SU-DHL-6 (cell line): Measurements from ENCODE around the gene USP12.

ENCODE experiments used
- H2AFZ ChIP-seq: fragments of 200-600 bp; sonication (generic); 2 replicates; pipeline ENCODE4 v1.6.1; 2014; ENCODE audit warnings: low read depth, mild to moderate bottlenecking, moderate library complexity, mixed read lengths, antibody characterized with exemption, low read length; ENCODE audit not compliant: severe bottlenecking
- H3F3A ChIP-seq: fragments of 200-600 bp; shearing (Covaris generic); 2 replicates; pipeline ENCODE4 v1.6.0; 2016; ENCODE audit warnings: antibody characterized with exemption, mild to moderate bottlenecking; ENCODE audit not compliant: insufficient read depth
- H3K27ac ChIP-seq: fragments of 200-600 bp; sonication (generic); 2 replicates; pipeline ENCODE4 v1.5.1; 2016; ENCODE audit warnings: low read depth, mild to moderate bottlenecking, low read length, moderate library complexity, mixed read lengths
- H3K27me3 ChIP-seq: fragments of 200-600 bp; sonication (generic), shearing (Covaris generic); 2 replicates; pipeline ENCODE4 v1.6.0; 2014; ENCODE audit warnings: mild to moderate bottlenecking, low read length
- H3K36me3 ChIP-seq: fragments of 200-600 bp; sonication (generic); 2 replicates; pipeline ENCODE4 v1.6.1; 2014; ENCODE audit warnings: mild to moderate bottlenecking, low read length, mixed read lengths
- H3K4me2 ChIP-seq: fragments of 300-600, 200-600 bp; shearing (Covaris generic), sonication (generic); 2 replicates; pipeline ENCODE4 v1.6.0; 2014; ENCODE audit warnings: low read length, low read depth, mild to moderate bottlenecking; ENCODE audit not compliant: poor library complexity, severe bottlenecking
- H3K4me3 ChIP-seq: fragments of 200-600 bp; sonication (generic); 2 replicates; pipeline ENCODE4 v1.5.1; 2014; ENCODE audit warnings: antibody characterized with exemption, low read length, mild to moderate bottlenecking, mixed read lengths; ENCODE audit not compliant: insufficient read depth, poor library complexity, severe bottlenecking
- H3K79me2 ChIP-seq: fragments of 200-600 bp; sonication (generic); 2 replicates; pipeline ENCODE4 v1.6.1; 2014; ENCODE audit warnings: mild to moderate bottlenecking, low read length, moderate library complexity; ENCODE audit not compliant: insufficient read depth
- H3K9ac ChIP-seq: fragments of 200-600 bp; sonication (generic); 2 replicates; pipeline ENCODE4 v1.7.0; 2014; ENCODE audit warnings: mild to moderate bottlenecking, low read length
- H3K9me2 ChIP-seq: fragments of 200-600 bp; sonication (generic); replicated peaks from 2 replicates; pipeline ENCODE4 v1.6.1; 2014; ENCODE audit warnings: low read length; ENCODE audit not compliant: insufficient read depth
- H3K9me3 ChIP-seq: fragments of 200-600 bp; sonication (generic); 2 replicates; pipeline ENCODE4 v1.6.1; 2014; ENCODE audit warnings: low read length, mixed read lengths; ENCODE audit not compliant: insufficient read depth
- H4K20me1 ChIP-seq: fragments of 200-600 bp; sonication (generic); 2 replicates; pipeline ENCODE4 v1.6.1; 2014; ENCODE audit warnings: low read depth, mild to moderate bottlenecking, antibody characterized with exemption, low read length, moderate library complexity, mixed read lengths
- EZH2phosphoT487 ChIP-seq: fragments of 200-600 bp; sonication (generic), shearing (Covaris generic); conservative IDR thresholded peaks from 2 replicates; pipeline ENCODE4 v1.6.1; 2018; ENCODE audit warnings: mild to moderate bottlenecking, antibody characterized with exemption, low read length, moderate library complexity, mixed read lengths
- TF ChIP-seq, protein P1 (sequence below): fragments of 200-600 bp; sonication (generic); IDR thresholded peaks from one replicate; pipeline ENCODE4 v1.5.1; 2017; ENCODE audit warnings: antibody characterized with exemption, mild to moderate bottlenecking, low read length, moderate library complexity; ENCODE audit not compliant: insufficient read depth, poor library complexity, severe bottlenecking

Gene USP12

GRCh38 chr13:27211771-27212364, 40.3 kb upstream of the USP12 start:
- Histone ChIP-seq H3F3A (no peaks in the 10 kb centered on the region), H3K9me3 (no peaks in the 10 kb centered on the region), H3K36me3 (no peaks in the 10 kb centered on the region), H3K4me3 (no peak overlapping the region), H3K79me2 (no peaks in the 10 kb centered on the region), H3K27me3 (no peaks in the 10 kb centered on the region), H3K4me2 (no peak overlapping the region), H2AFZ (no peak overlapping the region), H3K27ac (no peak overlapping the region), H3K9me2 (no peaks in the 10 kb centered on the region), H3K9ac (no peak overlapping the region), H4K20me1 (no peaks in the 10 kb centered on the region)
- TF ChIP-seq, protein P1, sequence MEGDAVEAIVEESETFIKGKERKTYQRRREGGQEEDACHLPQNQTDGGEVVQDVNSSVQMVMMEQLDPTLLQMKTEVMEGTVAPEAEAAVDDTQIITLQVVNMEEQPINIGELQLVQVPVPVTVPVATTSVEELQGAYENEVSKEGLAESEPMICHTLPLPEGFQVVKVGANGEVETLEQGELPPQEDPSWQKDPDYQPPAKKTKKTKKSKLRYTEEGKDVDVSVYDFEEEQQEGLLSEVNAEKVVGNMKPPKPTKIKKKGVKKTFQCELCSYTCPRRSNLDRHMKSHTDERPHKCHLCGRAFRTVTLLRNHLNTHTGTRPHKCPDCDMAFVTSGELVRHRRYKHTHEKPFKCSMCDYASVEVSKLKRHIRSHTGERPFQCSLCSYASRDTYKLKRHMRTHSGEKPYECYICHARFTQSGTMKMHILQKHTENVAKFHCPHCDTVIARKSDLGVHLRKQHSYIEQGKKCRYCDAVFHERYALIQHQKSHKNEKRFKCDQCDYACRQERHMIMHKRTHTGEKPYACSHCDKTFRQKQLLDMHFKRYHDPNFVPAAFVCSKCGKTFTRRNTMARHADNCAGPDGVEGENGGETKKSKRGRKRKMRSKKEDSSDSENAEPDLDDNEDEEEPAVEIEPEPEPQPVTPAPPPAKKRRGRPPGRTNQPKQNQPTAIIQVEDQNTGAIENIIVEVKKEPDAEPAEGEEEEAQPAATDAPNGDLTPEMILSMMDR, result no peak
- TF ChIP-seq EZH2phosphoT487, result no peak

DNA sequence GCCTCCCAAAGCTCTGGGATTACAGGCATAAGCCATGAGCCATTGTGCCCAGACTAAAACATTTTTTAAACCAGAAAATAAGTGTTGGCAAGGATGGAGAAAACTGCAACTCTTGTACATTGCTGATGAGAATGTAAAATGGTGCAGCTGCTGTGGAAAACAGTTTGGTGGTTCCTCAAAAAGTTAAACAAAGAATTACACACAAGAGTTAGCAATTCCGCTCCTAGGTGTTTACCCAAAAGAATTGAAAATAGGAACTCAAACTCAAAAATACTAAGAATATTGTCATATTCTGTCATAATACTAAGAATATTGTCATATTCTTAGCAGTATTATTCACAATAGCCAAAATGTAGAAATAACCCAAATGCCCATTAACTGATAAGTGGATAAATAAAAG, 39.7 kb upstream of the USP12 start:
- no peak overlapping the region for H3K4me3 ChIP-seq

DNA sequence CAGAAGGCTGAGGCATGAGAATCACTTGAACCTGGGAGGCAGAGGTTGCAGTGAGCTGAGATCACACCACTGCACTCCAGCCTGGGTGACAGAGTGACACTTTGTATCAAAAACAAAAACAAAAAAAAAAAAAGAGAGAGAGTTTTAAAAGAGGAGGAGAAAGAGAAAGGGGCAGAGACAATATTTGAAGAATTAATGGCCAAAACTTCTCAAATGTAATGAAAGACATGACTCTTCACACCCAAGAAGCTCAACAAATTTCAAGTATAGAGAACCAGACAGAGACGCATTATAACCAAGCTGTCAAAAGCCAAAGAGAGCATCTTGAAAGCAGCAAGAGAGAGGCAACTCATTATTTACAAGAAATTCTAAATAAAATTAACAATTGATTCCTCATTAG, 36.9 kb upstream of the USP12 start:
- TF ChIP-seq, protein P1, result no peak
- no peak for TF ChIP-seq EZH2phosphoT487
- no peak overlapping the region for H2AFZ ChIP-seq
- no peaks in the 10 kb centered on the region for H3F3A ChIP-seq
- H3K9me3 ChIP-seq, result no peaks in the 10 kb centered on the region
- H3K4me2 ChIP-seq, result no peak overlapping the region
- H3K9ac ChIP-seq, result no peak overlapping the region
- H3K79me2 ChIP-seq, result no peaks in the 10 kb centered on the region
- H3K4me3 ChIP-seq, result no peak overlapping the region
- no peaks in the 10 kb centered on the region for H4K20me1 ChIP-seq
- H3K9me2 ChIP-seq, result no peaks in the 10 kb centered on the region
- no peaks in the 10 kb centered on the region for H3K36me3 ChIP-seq
- no peak overlapping the region for H3K27ac ChIP-seq
- H3K27me3 ChIP-seq, result no peaks in the 10 kb centered on the region

More for the DNA sequence above, 39.7 kb upstream of the USP12 start:
- Histone ChIP-seq H3K36me3 (no peaks in the 10 kb centered on the region), H4K20me1 (no peaks in the 10 kb centered on the region), H3K27ac (no peak overlapping the region), H3K4me2 (no peak overlapping the region), H3K9me2 (no peaks in the 10 kb centered on the region), H2AFZ (no peak overlapping the region), H3F3A (no peaks in the 10 kb centered on the region), H3K79me2 (no peaks in the 10 kb centered on the region), H3K9ac (no peak overlapping the region), H3K27me3 (no peaks in the 10 kb centered on the region), H3K9me3 (no peaks in the 10 kb centered on the region)
- no peak for TF ChIP-seq EZH2phosphoT487
- TF ChIP-seq, protein P1, result no peak
